ENCODE data around the gene BEGAIN. TPM values are rescaled to one million over a fixed set of nuclear protein-coding genes. Genes with fewer than 3 reads are reported as not detected.

BEGAIN gene
- total RNA-seq, 4 donors from 2014 or later = 2.6 to 16.5 (median 4.4) TPM; not detected in 1

DNA sequence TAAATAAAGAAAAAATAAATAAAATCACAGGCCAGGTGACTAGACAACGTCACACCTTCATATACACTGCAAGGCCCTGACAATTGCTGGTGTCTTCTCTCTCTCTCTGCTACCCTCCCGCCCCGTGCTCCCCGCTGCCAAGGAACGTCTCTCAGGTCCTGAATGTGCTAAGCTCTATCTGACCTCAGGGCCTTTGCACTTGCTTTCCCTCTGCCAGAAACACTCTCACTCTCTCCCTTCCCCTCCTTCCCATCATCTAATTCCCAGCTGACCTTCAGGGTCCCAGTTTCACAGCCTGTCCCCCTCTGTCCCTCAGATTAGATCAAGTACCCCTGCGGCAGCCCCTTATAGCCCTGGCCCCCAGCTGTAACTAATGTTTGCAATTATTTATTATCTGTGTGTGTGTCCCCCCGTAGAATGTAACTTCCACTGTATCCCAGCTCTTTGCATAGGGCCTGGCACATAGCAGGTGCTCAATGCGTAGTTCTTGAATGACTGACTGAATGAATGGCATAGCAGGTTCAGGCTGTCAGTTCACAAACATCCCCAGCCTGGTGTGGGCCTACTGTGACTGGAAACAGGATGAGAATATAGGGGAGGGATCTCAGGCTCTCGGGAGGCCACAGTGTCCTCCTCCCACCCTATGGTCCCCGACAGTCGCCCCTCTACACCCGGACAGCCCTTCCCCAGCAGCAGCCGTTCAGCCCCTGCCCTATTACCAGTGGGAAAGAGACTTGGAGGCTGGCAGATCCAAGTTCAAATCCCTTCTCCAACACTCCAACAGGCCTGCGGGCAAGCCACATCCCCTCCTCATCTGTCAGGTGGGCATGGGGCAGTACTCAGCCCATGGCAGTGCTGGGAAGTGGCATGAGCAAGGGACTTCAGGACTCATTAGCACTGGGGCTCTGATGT is 6.6 kb downstream of the BEGAIN start:
- no peaks in the 10 kb centered on the region for H3K9me3 ChIP-seq
- intact Hi-C loops (cut with DNase I; ENCODE audit: low total_unique reads) = no loop called here
- no peak for DNase-seq

DNA sequence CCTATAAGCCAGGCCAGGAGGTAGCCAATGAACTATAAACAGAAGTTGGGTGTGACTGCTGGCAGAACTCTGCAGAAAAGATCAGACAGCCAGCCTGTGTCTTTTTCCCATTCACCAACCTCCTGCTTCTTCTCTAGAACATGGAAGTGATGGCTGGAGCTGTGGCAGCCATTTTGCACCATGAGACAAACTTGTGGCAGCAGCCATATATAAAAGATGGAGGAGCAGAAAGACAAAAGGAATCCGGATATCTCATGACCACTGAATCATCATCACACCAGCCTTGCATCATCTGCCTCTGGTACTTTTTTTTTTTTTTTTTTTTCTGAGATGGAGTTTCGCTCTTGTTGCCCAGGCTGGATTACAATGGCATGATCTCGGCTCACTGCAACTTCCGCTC is 8.7 kb downstream of the BEGAIN start:
- Histone ChIP-seq H3K4me3 (no peak overlapping the region), H3K9me3 (no peaks in the 10 kb centered on the region), H3K27me3 (no peaks in the 10 kb centered on the region), H3K27ac (no peak overlapping the region), H3K4me1 (no peaks in the 10 kb centered on the region), H3K36me3 (no peaks in the 10 kb centered on the region)
- no peak for DNase-seq
- intact Hi-C loops (cut with DNase I; ENCODE audit: low total_unique reads) = no loop called here
- no peak for TF ChIP-seq POLR2A (IDR thresholded peaks at IDR 0.05)
- TF ChIP-seq, protein P1, sequence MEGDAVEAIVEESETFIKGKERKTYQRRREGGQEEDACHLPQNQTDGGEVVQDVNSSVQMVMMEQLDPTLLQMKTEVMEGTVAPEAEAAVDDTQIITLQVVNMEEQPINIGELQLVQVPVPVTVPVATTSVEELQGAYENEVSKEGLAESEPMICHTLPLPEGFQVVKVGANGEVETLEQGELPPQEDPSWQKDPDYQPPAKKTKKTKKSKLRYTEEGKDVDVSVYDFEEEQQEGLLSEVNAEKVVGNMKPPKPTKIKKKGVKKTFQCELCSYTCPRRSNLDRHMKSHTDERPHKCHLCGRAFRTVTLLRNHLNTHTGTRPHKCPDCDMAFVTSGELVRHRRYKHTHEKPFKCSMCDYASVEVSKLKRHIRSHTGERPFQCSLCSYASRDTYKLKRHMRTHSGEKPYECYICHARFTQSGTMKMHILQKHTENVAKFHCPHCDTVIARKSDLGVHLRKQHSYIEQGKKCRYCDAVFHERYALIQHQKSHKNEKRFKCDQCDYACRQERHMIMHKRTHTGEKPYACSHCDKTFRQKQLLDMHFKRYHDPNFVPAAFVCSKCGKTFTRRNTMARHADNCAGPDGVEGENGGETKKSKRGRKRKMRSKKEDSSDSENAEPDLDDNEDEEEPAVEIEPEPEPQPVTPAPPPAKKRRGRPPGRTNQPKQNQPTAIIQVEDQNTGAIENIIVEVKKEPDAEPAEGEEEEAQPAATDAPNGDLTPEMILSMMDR (IDR thresholded peaks at IDR 0.05) = no peak

More for the DNA sequence above, 6.6 kb downstream of the BEGAIN start:
- no peaks in the 10 kb centered on the region for H3K4me1 ChIP-seq
- H3K27ac ChIP-seq = no peak overlapping the region
- no peak overlapping the region for H3K4me3 ChIP-seq
- no peaks in the 10 kb centered on the region for H3K27me3 ChIP-seq
- no peaks in the 10 kb centered on the region for H3K36me3 ChIP-seq
- no peak for TF ChIP-seq POLR2A (IDR thresholded peaks at IDR 0.05)
- TF ChIP-seq, protein P1 (IDR thresholded peaks at IDR 0.05) = no peak

GRCh38 chr14:100577986-100578431 is 9.2 kb downstream of the BEGAIN start:
- no peaks in the 10 kb centered on the region for H3K27me3 ChIP-seq
- intact Hi-C loops (cut with DNase I; ENCODE audit: low total_unique reads) = no loop called here
- H3K4me1 ChIP-seq = no peaks in the 10 kb centered on the region
- no peak for DNase-seq
- no peak overlapping the region for H3K27ac ChIP-seq
- H3K4me3 ChIP-seq = no peak overlapping the region
- no peak for TF ChIP-seq POLR2A (IDR thresholded peaks at IDR 0.05)
- TF ChIP-seq, protein P1 (IDR thresholded peaks at IDR 0.05) = no peak
- no peaks in the 10 kb centered on the region for H3K9me3 ChIP-seq
- no peaks in the 10 kb centered on the region for H3K36me3 ChIP-seq

GRCh38 chr14:100577321-100577985 is 9.8 kb downstream of the BEGAIN start:
- TF ChIP-seq POLR2A (IDR thresholded peaks at IDR 0.05) = no peak
- TF ChIP-seq, protein P1 (IDR thresholded peaks at IDR 0.05) = no peak
- Histone ChIP-seq H3K27me3 (no peaks in the 10 kb centered on the region), H3K27ac (no peak overlapping the region), H3K9me3 (no peaks in the 10 kb centered on the region), H3K36me3 (no peaks in the 10 kb centered on the region), H3K4me3 (no peak overlapping the region), H3K4me1 (no peaks in the 10 kb centered on the region)
- intact Hi-C loops (cut with DNase I; ENCODE audit: low total_unique reads) = no loop called here
- DNase-seq = no peak
